C4-2B (cell line): ENCODE results near the gene MACROD1.

ENCODE experiments used
- CTCF ChIP-seq: fragments of 450-650 bp; conservative IDR thresholded peaks from 2 replicates; pipeline ENCODE4 v1.5.1; 2017; ENCODE audit warnings: mild to moderate bottlenecking
- ZFX ChIP-seq: fragments of 450-650 bp; IDR thresholded peaks from 2 replicates; pipeline ENCODE4 v1.6.1; 2017

DNA sequence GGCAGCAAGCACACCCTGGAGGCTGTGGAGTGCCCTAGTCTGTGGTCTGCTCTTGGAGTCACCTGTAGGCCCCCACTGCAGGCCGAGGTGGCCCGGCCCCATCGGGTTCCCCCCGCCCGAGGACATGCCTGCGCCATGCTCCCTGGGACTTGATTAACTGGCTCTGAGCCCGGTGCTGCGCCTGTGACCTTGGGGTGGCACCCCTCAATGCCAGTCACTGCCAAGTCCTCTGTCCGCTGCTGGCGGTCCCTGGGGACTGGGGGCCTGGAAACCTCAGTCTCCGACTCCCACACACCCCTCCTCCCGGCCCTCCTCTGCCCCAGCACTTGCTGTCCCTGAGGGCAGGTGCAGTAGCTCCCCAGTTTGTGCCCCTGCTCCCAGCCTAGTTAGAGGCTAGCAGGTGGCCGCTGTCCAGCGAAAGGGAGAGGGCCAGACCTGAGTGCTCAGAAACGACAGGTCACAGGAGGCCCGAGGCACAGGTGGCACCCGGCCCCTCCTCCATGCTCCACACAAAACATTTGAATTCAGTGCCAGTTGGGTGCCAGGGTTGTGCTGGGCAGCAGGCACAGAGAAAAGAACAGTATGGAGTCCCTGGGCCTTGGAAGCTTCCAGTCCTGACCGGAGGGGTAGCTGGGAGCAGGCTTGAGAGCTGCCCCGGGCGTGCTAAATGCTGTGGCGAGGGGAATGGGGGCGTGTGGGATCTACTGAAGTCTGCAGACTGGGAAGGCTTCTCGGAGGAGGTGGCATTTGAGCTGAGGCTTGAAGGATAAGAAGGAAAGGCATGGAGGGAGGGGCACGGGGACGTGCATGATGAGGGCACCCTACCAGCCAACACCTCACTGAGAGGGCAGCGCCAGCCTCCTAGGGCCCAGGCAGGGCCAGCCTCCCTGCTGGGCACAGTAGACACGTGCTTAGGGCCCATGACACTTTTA, 146.5 kb downstream of the MACROD1 start:
- TF ChIP-seq CTCF (no peak), ZFX (no peak)
